Tibial nerve (tissue), 3 donors: ENCODE data around the gene DBNDD1.
A peak's percentile ranks its signal among the peaks of the same experiment; 100 is the strongest.

Source experiments
- POLR2A ChIP-seq, 2 donors: fragments of 450-650 bp; IDR thresholded peaks; one replicate each; pipeline ENCODE4 v1.6.1; 2017; ENCODE audit warnings: antibody characterized with exemption in 2 of 2, mild to moderate bottlenecking in 2 of 2, moderate library complexity in 2 of 2
- TF ChIP-seq, protein P1 (sequence below), 5 experiments: fragments of 200-600 bp in 3 of 5; fragments of 450-650 bp in 2 of 5; sonication (generic) in 3 of 5; IDR thresholded peaks; one replicate each; pipeline ENCODE4 v1.5.1; 2016 to 2019; ENCODE audit warnings: antibody characterized with exemption in 5 of 5, mild to moderate bottlenecking in 3 of 5, moderate library complexity in 2 of 5

DNA sequence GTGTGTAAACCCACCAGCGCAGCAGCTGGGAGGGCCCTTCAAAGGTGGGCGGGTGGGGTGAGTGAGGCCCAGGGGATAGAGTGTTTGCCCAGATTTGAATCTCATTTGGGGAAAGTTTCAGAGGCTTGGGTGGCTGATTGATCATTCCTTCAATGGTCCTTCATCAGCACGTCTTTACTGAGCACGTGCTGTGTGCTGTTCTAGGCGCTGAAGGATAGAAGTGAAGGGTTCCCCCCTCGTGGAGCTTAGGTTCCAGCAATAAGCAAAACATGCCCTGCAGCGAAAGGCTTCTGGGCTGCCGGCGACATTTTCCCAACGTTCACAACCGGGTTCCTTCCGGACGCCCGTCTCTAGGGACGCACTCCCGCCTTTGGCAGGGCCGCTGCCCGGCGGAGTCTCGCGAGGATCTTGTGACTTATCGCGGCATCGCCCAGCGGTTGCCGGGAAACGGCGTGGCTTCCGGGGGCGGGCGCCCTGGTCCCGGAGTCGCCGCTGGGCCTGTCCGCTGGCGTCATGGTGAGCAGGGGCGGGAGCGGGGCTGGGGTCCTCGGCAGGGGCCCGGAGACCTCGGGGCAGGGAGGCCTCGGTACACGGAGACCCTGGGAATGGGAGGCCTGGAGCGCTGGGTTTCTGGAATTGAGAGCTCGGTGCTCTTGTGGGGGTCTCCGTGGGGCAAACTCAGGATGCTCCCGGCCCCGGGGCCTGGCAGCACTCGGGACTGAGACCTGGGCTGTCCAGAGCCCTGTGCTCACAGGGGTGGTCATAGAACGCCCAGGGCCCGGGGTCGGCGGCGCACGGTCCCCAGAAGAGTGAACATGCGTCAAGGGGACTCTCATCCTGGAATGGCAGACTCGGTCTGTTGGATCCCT, 3.2 kb upstream of the DBNDD1 start:
- TF ChIP-seq, protein P1, sequence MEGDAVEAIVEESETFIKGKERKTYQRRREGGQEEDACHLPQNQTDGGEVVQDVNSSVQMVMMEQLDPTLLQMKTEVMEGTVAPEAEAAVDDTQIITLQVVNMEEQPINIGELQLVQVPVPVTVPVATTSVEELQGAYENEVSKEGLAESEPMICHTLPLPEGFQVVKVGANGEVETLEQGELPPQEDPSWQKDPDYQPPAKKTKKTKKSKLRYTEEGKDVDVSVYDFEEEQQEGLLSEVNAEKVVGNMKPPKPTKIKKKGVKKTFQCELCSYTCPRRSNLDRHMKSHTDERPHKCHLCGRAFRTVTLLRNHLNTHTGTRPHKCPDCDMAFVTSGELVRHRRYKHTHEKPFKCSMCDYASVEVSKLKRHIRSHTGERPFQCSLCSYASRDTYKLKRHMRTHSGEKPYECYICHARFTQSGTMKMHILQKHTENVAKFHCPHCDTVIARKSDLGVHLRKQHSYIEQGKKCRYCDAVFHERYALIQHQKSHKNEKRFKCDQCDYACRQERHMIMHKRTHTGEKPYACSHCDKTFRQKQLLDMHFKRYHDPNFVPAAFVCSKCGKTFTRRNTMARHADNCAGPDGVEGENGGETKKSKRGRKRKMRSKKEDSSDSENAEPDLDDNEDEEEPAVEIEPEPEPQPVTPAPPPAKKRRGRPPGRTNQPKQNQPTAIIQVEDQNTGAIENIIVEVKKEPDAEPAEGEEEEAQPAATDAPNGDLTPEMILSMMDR (IDR thresholded peaks at IDR 0.05) = peak in 1 of 5 experiments; percentile 19
- TF ChIP-seq POLR2A (IDR thresholded peaks at IDR 0.05) = no peak
